22Rv1 (cell line): ENCODE measurements around the gene CPS1.

Experiments
- H3K27ac ChIP-seq: fragments of 450-650 bp; 2 replicates; pipeline ENCODE4 v1.5.1; 2017
- CTCF ChIP-seq: fragments of 450-650 bp; IDR thresholded peaks from 2 replicates; pipeline ENCODE4 v1.5.1; 2017; ENCODE audit warnings: mild to moderate bottlenecking
- ZFX ChIP-seq: fragments of 450-650 bp; IDR thresholded peaks from 2 replicates; pipeline ENCODE4 v1.6.1; 2017; ENCODE audit warnings: antibody characterized with exemption, borderline replicate concordance

Gene CPS1

GRCh38 chr2:210620456-210620855, 64.1 kb downstream of the CPS1 start:
- no peak overlapping the region for H3K27ac ChIP-seq
- TF ChIP-seq CTCF (no peak), ZFX (no peak)

GRCh38 chr2:210623506-210623905, 67.1 kb downstream of the CPS1 start:
- no peak overlapping the region for H3K27ac ChIP-seq
- no peak for TF ChIP-seq ZFX
- no peak for TF ChIP-seq CTCF

- no peak overlapping the region for H3K27ac ChIP-seq
- no peak for TF ChIP-seq ZFX
These were observed 70.5 kb downstream of the CPS1 start for GRCh38 chr2:210626849-210627248.

- no peak overlapping the region for H3K27ac ChIP-seq
- no peak for TF ChIP-seq CTCF
- no peak for TF ChIP-seq ZFX
These were observed 74.6 kb downstream of the CPS1 start for GRCh38 chr2:210630873-210631560.

GRCh38 chr2:210633699-210634098, 77.3 kb downstream of the CPS1 start:
- TF ChIP-seq ZFX, result no peak
- no peak for TF ChIP-seq CTCF
- H3K27ac ChIP-seq, result no peak overlapping the region

GRCh38 chr2:210635257-210635656, 78.9 kb downstream of the CPS1 start:
- TF ChIP-seq CTCF, result no peak
- no peak for TF ChIP-seq ZFX
- H3K27ac ChIP-seq, result no peak overlapping the region

GRCh38 chr2:210642333-210642732, 85.9 kb downstream of the CPS1 start:
- TF ChIP-seq ZFX (no peak), CTCF (no peak)
- H3K27ac ChIP-seq, result no peak overlapping the region

GRCh38 chr2:210647151-210647550, 90.8 kb downstream of the CPS1 start:
- TF ChIP-seq CTCF, result no peak
- no peak for TF ChIP-seq ZFX
- no peak overlapping the region for H3K27ac ChIP-seq
